Erythroblast (primary cell): ENCODE data around the gene TENT4B.
A peak's percentile ranks its signal among the peaks of the same experiment; 100 is the strongest.

ENCODE experiments used
- GATA1 ChIP-seq: IDR thresholded peaks from 2 replicates; pipeline ENCODE4 v1.6.1; 2011; ENCODE audit warnings: low read depth, mild to moderate bottlenecking, control low read depth, low read length, moderate library complexity
- POLR2A ChIP-seq: IDR thresholded peaks from 2 replicates; pipeline ENCODE4 v1.6.1; 2011; ENCODE audit warnings: mild to moderate bottlenecking, low read length

DNA sequence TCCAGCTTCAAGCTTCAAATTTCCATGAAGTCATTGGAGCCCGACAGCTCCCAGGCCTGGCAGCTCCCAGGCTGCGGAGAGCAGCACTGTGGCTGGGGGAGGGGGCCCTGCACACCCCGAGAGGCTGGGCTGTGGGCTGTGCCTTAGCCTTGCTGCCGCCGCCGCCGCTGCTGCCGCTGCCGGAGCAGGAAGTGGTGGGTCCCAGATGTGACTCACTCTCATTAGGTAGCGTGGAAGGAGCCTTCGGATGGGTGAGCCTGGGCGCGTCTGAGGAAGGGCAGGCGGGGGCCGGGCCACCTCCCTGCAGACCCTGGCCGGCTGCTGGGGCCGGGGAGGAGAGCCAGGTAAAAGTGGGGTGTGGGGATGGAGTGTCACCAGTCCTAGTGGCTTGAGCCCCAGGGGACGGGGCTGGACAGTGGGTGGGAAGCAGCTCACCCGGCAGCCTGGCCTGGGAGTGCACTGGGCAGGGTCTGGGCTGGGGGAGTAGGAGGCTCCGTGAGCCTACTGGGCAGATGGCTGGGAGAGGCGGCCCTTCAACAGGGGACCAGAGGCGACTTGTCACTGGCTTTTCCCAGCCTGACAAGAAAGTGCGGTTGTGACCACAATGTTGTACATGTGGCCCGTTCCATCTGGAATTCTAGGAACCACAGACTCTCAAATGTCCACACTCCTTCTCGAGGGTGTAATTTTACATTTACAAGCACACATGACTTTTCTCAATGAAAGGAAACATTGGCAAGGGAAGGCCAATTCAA, 113.4 kb downstream of the TENT4B start, which contains the start of gene ADCY7:
- peak; percentile 71 for TF ChIP-seq POLR2A
- TF ChIP-seq GATA1, result no peak
